B cell (primary cell): Measurements from ENCODE around the gene PDPK1. TPM values are rescaled to one million over a fixed set of nuclear protein-coding genes. Genes with fewer than 3 reads are reported as not detected.
"Not testable (repeated sequence)": the region's sequence is repeated elsewhere in the genome, so short reads cannot be mapped to it uniquely, and the experiment has no call there.

ENCODE experiments used
- ATAC-seq: fragments of 200-7000 bp; cut with Tn5 transposase; one replicate; pipeline ENCODE4 v1.10.0; 2021; ENCODE audit warnings: low read depth, mild to moderate bottlenecking, moderate number of reproducible peaks, moderate library complexity
- CTCF ChIA-PET: fragments of 350-600 bp; sonication (Branson Sonifier 250); formaldehyde crosslinking; loops from one replicate; lab custom pipeline; 2021; ENCODE audit warnings: antibody characterized with exemption, inconsistent platforms; lab: Charles Lee
- POLR2A ChIA-PET: fragments of 350-600 bp; sonication (Branson Sonifier 250); formaldehyde crosslinking; loops from one replicate; lab custom pipeline; 2021; ENCODE audit warnings: antibody characterized with exemption; lab: Charles Lee
- DNase-seq: peaks from one replicate; pipeline ENCODE4 v3.0.0; 2013
- H2AFZ ChIP-seq: 2 replicates; pipeline ENCODE4 v1.6.1; 2012; ENCODE audit warnings: mild to moderate bottlenecking, low read depth, low read length; ENCODE audit not compliant: insufficient read depth, poor library complexity, severe bottlenecking
- H3K27ac ChIP-seq, 2 donors: 1 replicate in 1 of 2; 2 replicates in 1 of 2; pipeline ENCODE4 v1.5.1; 2012 to 2013; ENCODE audit warnings: low read length in 2 of 2, mild to moderate bottlenecking in 2 of 2, moderate library complexity in 1 of 2
- H3K27me3 ChIP-seq, 4 experiments: fragments of 200-600 bp in 1 of 4; sonication (generic) in 1 of 4; replicated peaks in 1 of 4; 1 replicate in 2 of 4; 2 replicates in 2 of 4; pipeline versions ENCODE4 v1.6.1 to v1.7.0; 2013 to 2016; ENCODE audit warnings: low read length in 3 of 4, mild to moderate bottlenecking in 2 of 4, mixed read lengths in 1 of 4, moderate library complexity in 1 of 4; ENCODE audit not compliant: insufficient read depth in 4 of 4, control insufficient read depth in 3 of 4; ENCODE audit errors: control extremely low read depth in 1 of 4
- H3K36me3 ChIP-seq, 2 experiments: replicated peaks in 1 of 2; 1 replicate in 1 of 2; 2 replicates in 1 of 2; pipeline versions ENCODE4 v1.6.1 to v1.7.1; 2013; ENCODE audit warnings: low read length in 1 of 2; ENCODE audit not compliant: insufficient read depth in 2 of 2, control insufficient read depth in 1 of 2; ENCODE audit errors: control extremely low read depth in 1 of 2, extremely low read depth in 1 of 2
- H3K4me1 ChIP-seq, 2 donors: fragments of 200-600 bp in 1 of 2; sonication (generic) in 1 of 2; 1 replicate in 1 of 2; 2 replicates in 1 of 2; pipeline versions ENCODE4 v1.5.1 to v1.6.1; 2013 to 2017; ENCODE audit warnings: low read length in 2 of 2; ENCODE audit not compliant: control insufficient read depth in 2 of 2, insufficient read depth in 2 of 2
- H3K4me2 ChIP-seq: replicated peaks from 2 replicates; pipeline ENCODE3; 2012; ENCODE audit warnings: mild to moderate bottlenecking, low read depth, low read length; ENCODE audit not compliant: poor library complexity, severe bottlenecking
- H3K4me3 ChIP-seq, 5 experiments: fragments of 200-600 bp in 1 of 5; sonication (generic) in 1 of 5; 1 replicate in 3 of 5; 2 replicates in 2 of 5; pipeline versions ENCODE4 v1.5.1 to v1.7.0; 2011 to 2016; ENCODE audit warnings: low read length in 4 of 5, mild to moderate bottlenecking in 4 of 5, low read depth in 2 of 5, control low read depth in 1 of 5, moderate library complexity in 1 of 5; ENCODE audit not compliant: insufficient read depth in 1 of 5; ENCODE audit errors: control extremely low read depth in 1 of 5, extremely low read depth in 1 of 5
- H3K79me2 ChIP-seq: fragments of 200-600 bp; sonication (generic); one replicate; pipeline ENCODE4 v1.6.0; 2016; ENCODE audit warnings: low read length; ENCODE audit not compliant: control insufficient read depth, insufficient read depth
- H3K9ac ChIP-seq: fragments of 200-600 bp; sonication (generic); 2 replicates; pipeline ENCODE4 v1.6.1; 2017; ENCODE audit warnings: mild to moderate bottlenecking, low read length, moderate library complexity
- H3K9me3 ChIP-seq, 3 donors: one replicate each; pipeline versions ENCODE4 v1.6.1 to v1.7.1; 2013; ENCODE audit warnings: low read length in 2 of 3; ENCODE audit not compliant: control insufficient read depth in 2 of 3, insufficient read depth in 1 of 3; ENCODE audit errors: control extremely low read depth in 1 of 3
- H4K20me1 ChIP-seq: 2 replicates; pipeline ENCODE4 v1.6.0; 2012; ENCODE audit warnings: mild to moderate bottlenecking, low read length; ENCODE audit not compliant: insufficient read depth, control insufficient read depth, poor library complexity, severe bottlenecking
- H3K27ac Mint-ChIP-seq: one replicate; pipeline ENCODE4 v1.8.0; 2021; ENCODE audit warnings: mixed read lengths
- H3K27me3 Mint-ChIP-seq: one replicate; pipeline ENCODE4 v1.8.0; 2021; ENCODE audit warnings: mixed read lengths
- H3K4me1 Mint-ChIP-seq: one replicate; pipeline ENCODE4 v1.8.0; 2021; ENCODE audit warnings: mixed read lengths
- H3K4me3 Mint-ChIP-seq: one replicate; pipeline ENCODE4 v1.8.0; 2021; ENCODE audit warnings: mixed read lengths
- H3K9me3 Mint-ChIP-seq: one replicate; pipeline ENCODE4 v1.8.0; 2022; ENCODE audit warnings: mixed read lengths; ENCODE audit not compliant: insufficient read depth
- WGBS: methylation state at CpG from one replicate; pipeline ENCODE4 v1.1.5; 2013; ENCODE audit warnings: missing lambda C conversion rate; ENCODE audit not compliant: insufficient coverage; 5-methylcytosine and 5-hydroxymethylcytosine counted together
- intact Hi-C: fragments of 100-400 bp; cut with micrococcal nuclease; formaldehyde crosslinking; loops from one replicate; pipeline ENCODE4 v1.10.0; 2022
- polyA plus RNA-seq: library from polyadenylated mRNA; depleted of rRNA; stranded (reverse); fragments of >200 nt; gene quantifications from 2 replicates; pipeline ENCODE4 v1.2.3, GENCODE V29; 2012
- total RNA-seq, 2 donors: library from RNA; stranded (reverse); fragments of 120-200 nt in 1 of 2; gene quantifications; 1 replicate in 1 of 2; 2 replicates in 1 of 2; pipeline versions ENCODE4 v1.2.3 to v1.2.4, GENCODE V29; 2013 to 2022
- TF ChIP-seq, protein P1 (sequence below): fragments of 200-600 bp; IDR thresholded peaks from one replicate; pipeline ENCODE4 v1.8.0; 2022; ENCODE audit warnings: antibody characterized with exemption, mild to moderate bottlenecking

The PDPK1 gene
- total and polyA plus RNA-seq, 2 donors (not counting 1 experiment from before 2014, with no cell fraction given) = 32.5 to 84.1 TPM

DNA sequence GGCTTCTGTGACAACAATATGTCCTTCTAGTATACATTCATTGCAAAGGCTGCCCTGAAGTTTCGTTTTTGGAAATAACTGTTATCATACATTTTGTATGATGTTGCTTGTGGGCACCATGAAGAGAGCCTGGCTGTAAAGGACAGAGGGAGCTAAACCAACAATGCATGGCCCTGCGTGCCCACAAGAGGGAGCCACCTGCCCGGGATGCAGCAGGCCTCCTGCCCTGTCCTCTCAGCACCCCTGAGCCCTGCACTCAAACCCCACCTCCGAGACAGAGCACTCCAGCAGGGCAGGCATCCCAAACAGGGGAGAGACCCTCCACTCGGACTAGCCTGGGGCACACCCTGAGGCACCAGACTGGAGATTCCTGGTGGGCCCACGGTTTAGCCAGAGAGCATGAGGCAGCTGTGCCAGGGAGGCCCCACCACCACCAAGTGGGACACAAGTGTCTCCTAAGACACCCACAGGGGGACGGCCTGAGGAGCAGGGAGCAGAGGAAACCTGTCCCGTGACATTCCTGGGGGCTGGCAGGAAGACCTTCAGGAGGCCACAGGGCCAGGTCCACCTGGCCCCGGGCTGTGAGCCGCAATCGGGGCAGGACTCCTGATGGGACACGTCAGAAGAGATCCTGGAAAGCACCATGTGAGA lies 101.4 kb downstream of the PDPK1 start:
- H3K4me3 Mint-ChIP-seq, H3K4me1 ChIP-seq, H3K9ac ChIP-seq, H3K9me3 ChIP-seq, H4K20me1 ChIP-seq, H3K27me3 Mint-ChIP-seq, H3K27me3 ChIP-seq, H3K9me3 Mint-ChIP-seq, H3K4me1 Mint-ChIP-seq, H3K79me2 ChIP-seq, H2AFZ ChIP-seq, DNase-seq, H3K27ac Mint-ChIP-seq, H3K4me2 ChIP-seq, H3K4me3 ChIP-seq, H3K36me3 ChIP-seq, intact Hi-C loops, H3K27ac ChIP-seq, POLR2A ChIA-PET, CTCF ChIA-PET: not testable (repeated sequence)
- ATAC-seq = peak; percentile 82
- WGBS = no CpG with 5 or more reads among the region's 12 CpGs
- TF ChIP-seq, protein P1, sequence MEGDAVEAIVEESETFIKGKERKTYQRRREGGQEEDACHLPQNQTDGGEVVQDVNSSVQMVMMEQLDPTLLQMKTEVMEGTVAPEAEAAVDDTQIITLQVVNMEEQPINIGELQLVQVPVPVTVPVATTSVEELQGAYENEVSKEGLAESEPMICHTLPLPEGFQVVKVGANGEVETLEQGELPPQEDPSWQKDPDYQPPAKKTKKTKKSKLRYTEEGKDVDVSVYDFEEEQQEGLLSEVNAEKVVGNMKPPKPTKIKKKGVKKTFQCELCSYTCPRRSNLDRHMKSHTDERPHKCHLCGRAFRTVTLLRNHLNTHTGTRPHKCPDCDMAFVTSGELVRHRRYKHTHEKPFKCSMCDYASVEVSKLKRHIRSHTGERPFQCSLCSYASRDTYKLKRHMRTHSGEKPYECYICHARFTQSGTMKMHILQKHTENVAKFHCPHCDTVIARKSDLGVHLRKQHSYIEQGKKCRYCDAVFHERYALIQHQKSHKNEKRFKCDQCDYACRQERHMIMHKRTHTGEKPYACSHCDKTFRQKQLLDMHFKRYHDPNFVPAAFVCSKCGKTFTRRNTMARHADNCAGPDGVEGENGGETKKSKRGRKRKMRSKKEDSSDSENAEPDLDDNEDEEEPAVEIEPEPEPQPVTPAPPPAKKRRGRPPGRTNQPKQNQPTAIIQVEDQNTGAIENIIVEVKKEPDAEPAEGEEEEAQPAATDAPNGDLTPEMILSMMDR = peak; percentile 17

DNA sequence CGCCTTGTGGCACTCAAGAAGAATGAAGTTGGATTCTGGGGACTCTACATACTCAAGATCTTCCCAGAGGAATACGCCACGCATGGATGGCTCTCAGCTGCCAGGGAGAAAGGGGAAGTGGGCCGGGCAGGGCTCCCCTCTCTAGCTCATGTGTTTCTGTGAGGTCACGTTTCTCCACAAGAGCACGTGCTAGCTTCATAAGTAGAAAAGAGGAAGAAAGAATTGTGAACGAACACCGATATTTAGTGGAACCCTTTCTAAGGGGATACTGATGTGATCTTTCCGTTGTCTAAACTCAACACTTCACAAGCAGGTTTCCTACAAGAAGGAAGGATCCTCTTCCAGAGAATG lies 101.9 kb downstream of the PDPK1 start:
- POLR2A ChIA-PET, DNase-seq, intact Hi-C loops, H3K27ac ChIP-seq, H3K9ac ChIP-seq, H3K9me3 Mint-ChIP-seq, H3K79me2 ChIP-seq, H3K4me1 Mint-ChIP-seq, H3K4me3 Mint-ChIP-seq, H3K27ac Mint-ChIP-seq, H3K27me3 ChIP-seq, H3K36me3 ChIP-seq, H3K4me1 ChIP-seq, H4K20me1 ChIP-seq, H3K9me3 ChIP-seq, CTCF ChIA-PET, H3K4me3 ChIP-seq, H2AFZ ChIP-seq, H3K4me2 ChIP-seq, H3K27me3 Mint-ChIP-seq: not testable (repeated sequence)
- WGBS = no CpG with 5 or more reads among the region's 9 CpGs
- ATAC-seq = peak; percentile 76

DNA sequence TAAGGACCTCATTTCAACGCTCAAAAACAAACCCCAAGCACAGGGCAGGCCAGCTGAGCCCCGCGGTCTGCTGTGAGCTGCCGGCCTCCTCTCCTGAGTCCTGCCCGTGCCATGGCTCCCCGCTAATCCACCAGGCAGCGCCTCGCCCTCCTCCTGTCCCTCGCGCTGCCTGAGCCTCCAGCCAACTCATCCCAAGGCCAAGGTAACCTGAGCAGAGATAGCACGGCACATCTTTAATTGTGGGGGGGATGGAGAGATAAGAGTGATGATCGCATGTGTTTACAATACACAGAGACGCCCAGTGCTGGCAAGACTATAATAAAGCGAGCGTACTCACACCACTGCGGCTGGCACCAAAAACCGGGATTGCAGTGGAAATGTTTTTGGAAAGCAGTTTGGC lies 104.7 kb downstream of the PDPK1 start:
- CTCF ChIA-PET, H3K27me3 ChIP-seq, H3K4me3 ChIP-seq, H3K27me3 Mint-ChIP-seq, intact Hi-C loops, H3K4me1 ChIP-seq, H3K79me2 ChIP-seq, POLR2A ChIA-PET, H3K27ac Mint-ChIP-seq, H4K20me1 ChIP-seq, H3K36me3 ChIP-seq, H3K9me3 Mint-ChIP-seq, H3K9me3 ChIP-seq, H3K9ac ChIP-seq, H3K4me3 Mint-ChIP-seq, H3K4me1 Mint-ChIP-seq, H2AFZ ChIP-seq, H3K27ac ChIP-seq, DNase-seq, H3K4me2 ChIP-seq, ATAC-seq: not testable (repeated sequence)
- no CpG with 5 or more reads among the region's 17 CpGs for WGBS
